ENCODE measurements around the gene APAF1.

APAF1 gene

GRCh38 chr12:98744680-98745079 is 99.6 kb downstream of the APAF1 start:
- POLR2A ChIA-PET, result no interaction called here
- no peak for DNase-seq (ENCODE audit: extremely low spot score)
- TF ChIP-seq ZNF384 (IDR thresholded peaks at IDR 0.05) (no peak), HDGF (IDR thresholded peaks at IDR 0.05; ENCODE audit: borderline replicate concordance) (no peak), FOXA1 (IDR thresholded peaks at IDR 0.05) (no peak), BHLHE40 (IDR thresholded peaks at IDR 0.05; ENCODE audit: borderline replicate concordance) (no peak), TARDBP (IDR thresholded peaks at IDR 0.05) (no peak), FOXM1 (IDR thresholded peaks at IDR 0.05; ENCODE audit: borderline replicate concordance) (no peak), NFRKB (IDR thresholded peaks at IDR 0.05) (no peak), SP1 (IDR thresholded peaks at IDR 0.05) (no peak), LEF1 (IDR thresholded peaks at IDR 0.05; ENCODE audit: borderline replicate concordance) (no peak), SUZ12 (IDR thresholded peaks at IDR 0.05) (no peak), FOXK2 (IDR thresholded peaks at IDR 0.05) (no peak), CTBP1 (IDR thresholded peaks at IDR 0.05; ENCODE audit: borderline replicate concordance) (no peak), ELF4 (IDR thresholded peaks at IDR 0.05) (no peak), L3MBTL2 (conservative IDR thresholded peaks at IDR 0.05) (no peak)
- CTCF ChIA-PET, result no interaction called here

GRCh38 chr12:98745578-98746391 is 100.7 kb downstream of the APAF1 start:
- no peak for DNase-seq (ENCODE audit: extremely low spot score)
- ChIA-PET CTCF (no interaction called here), POLR2A (no interaction called here)
- TF ChIP-seq LEF1 (IDR thresholded peaks at IDR 0.05; ENCODE audit: borderline replicate concordance) (no peak), ARNT (IDR thresholded peaks at IDR 0.05) (no peak), HDGF (IDR thresholded peaks at IDR 0.05; ENCODE audit: borderline replicate concordance) (no peak), SUZ12 (IDR thresholded peaks at IDR 0.05) (no peak), FOXA1 (IDR thresholded peaks at IDR 0.05) (no peak), ELF4 (IDR thresholded peaks at IDR 0.05) (no peak), PKNOX1 (IDR thresholded peaks at IDR 0.05) (no peak), CTBP1 (IDR thresholded peaks at IDR 0.05; ENCODE audit: borderline replicate concordance) (no peak), TARDBP (IDR thresholded peaks at IDR 0.05) (no peak), FOXM1 (IDR thresholded peaks at IDR 0.05; ENCODE audit: borderline replicate concordance) (no peak)

- DNase-seq (ENCODE audit: extremely low spot score), result no peak
- TF ChIP-seq SUZ12 (IDR thresholded peaks at IDR 0.05) (no peak), SP1 (IDR thresholded peaks at IDR 0.05) (no peak), ZNF384 (IDR thresholded peaks at IDR 0.05) (no peak), FOXM1 (IDR thresholded peaks at IDR 0.05; ENCODE audit: borderline replicate concordance) (no peak), HDGF (IDR thresholded peaks at IDR 0.05; ENCODE audit: borderline replicate concordance) (no peak), ELF4 (IDR thresholded peaks at IDR 0.05) (no peak), CTBP1 (IDR thresholded peaks at IDR 0.05; ENCODE audit: borderline replicate concordance) (no peak), FOXK2 (IDR thresholded peaks at IDR 0.05) (no peak), L3MBTL2 (conservative IDR thresholded peaks at IDR 0.05) (no peak), LEF1 (IDR thresholded peaks at IDR 0.05; ENCODE audit: borderline replicate concordance) (no peak), NFRKB (IDR thresholded peaks at IDR 0.05) (no peak), BHLHE40 (IDR thresholded peaks at IDR 0.05; ENCODE audit: borderline replicate concordance) (no peak), TARDBP (IDR thresholded peaks at IDR 0.05) (no peak), PKNOX1 (IDR thresholded peaks at IDR 0.05) (no peak), ARNT (IDR thresholded peaks at IDR 0.05) (no peak), FOXA1 (IDR thresholded peaks at IDR 0.05) (no peak)
- ChIA-PET POLR2A (no interaction called here), CTCF (no interaction called here)
Observed at GRCh38 chr12:98748463-98748862, 103.4 kb downstream of the APAF1 start.

GRCh38 chr12:98750511-98750910 is 105.4 kb downstream of the APAF1 start:
- TF ChIP-seq PKNOX1 (IDR thresholded peaks at IDR 0.05) (no peak), LEF1 (IDR thresholded peaks at IDR 0.05; ENCODE audit: borderline replicate concordance) (no peak), FOXA1 (IDR thresholded peaks at IDR 0.05) (no peak), L3MBTL2 (conservative IDR thresholded peaks at IDR 0.05) (no peak), SP1 (IDR thresholded peaks at IDR 0.05) (no peak), NFRKB (IDR thresholded peaks at IDR 0.05) (no peak), ZNF384 (IDR thresholded peaks at IDR 0.05) (no peak)
- DNase-seq (ENCODE audit: extremely low spot score), result no peak
- POLR2A ChIA-PET, result no interaction called here
- CTCF ChIA-PET, result interaction anchor here (0.6 kb wide), 1 partner anchor 20 kb away, joined by 3 read pairs; no protein-coding TSS in a partner anchor

- CTCF ChIA-PET, result interaction anchor here (0.9 kb wide), 1 partner anchor 10 kb away, joined by 8 read pairs; no protein-coding TSS in a partner anchor
- POLR2A ChIA-PET, result no interaction called here
- DNase-seq (ENCODE audit: extremely low spot score), result no peak
- no peak for TF ChIP-seq NFRKB (IDR thresholded peaks at IDR 0.05)
- no peak for TF ChIP-seq HDGF (IDR thresholded peaks at IDR 0.05; ENCODE audit: borderline replicate concordance)
- no peak for TF ChIP-seq SP1 (IDR thresholded peaks at IDR 0.05)
- no peak for TF ChIP-seq FOXK2 (IDR thresholded peaks at IDR 0.05)
- no peak for TF ChIP-seq ARNT (IDR thresholded peaks at IDR 0.05)
- TF ChIP-seq L3MBTL2 (conservative IDR thresholded peaks at IDR 0.05), result no peak
Observed at GRCh38 chr12:98751580-98752115, 106.6 kb downstream of the APAF1 start.

GRCh38 chr12:98752726-98753125 is 107.6 kb downstream of the APAF1 start:
- no peak for DNase-seq (ENCODE audit: extremely low spot score)
- CTCF ChIA-PET, result no interaction called here
- no peak for TF ChIP-seq SP1 (IDR thresholded peaks at IDR 0.05)
- no peak for TF ChIP-seq SUZ12 (IDR thresholded peaks at IDR 0.05)
- no peak for TF ChIP-seq L3MBTL2 (conservative IDR thresholded peaks at IDR 0.05)
- no peak for TF ChIP-seq CTBP1 (IDR thresholded peaks at IDR 0.05; ENCODE audit: borderline replicate concordance)
- TF ChIP-seq BHLHE40 (IDR thresholded peaks at IDR 0.05; ENCODE audit: borderline replicate concordance), result no peak
- TF ChIP-seq LEF1 (IDR thresholded peaks at IDR 0.05; ENCODE audit: borderline replicate concordance), result no peak
- TF ChIP-seq ZNF384 (IDR thresholded peaks at IDR 0.05), result no peak
- TF ChIP-seq TARDBP (IDR thresholded peaks at IDR 0.05), result no peak
- TF ChIP-seq FOXM1 (IDR thresholded peaks at IDR 0.05; ENCODE audit: borderline replicate concordance), result no peak
- no peak for TF ChIP-seq PKNOX1 (IDR thresholded peaks at IDR 0.05)
- TF ChIP-seq NFRKB (IDR thresholded peaks at IDR 0.05), result no peak
- no peak for TF ChIP-seq ELF4 (IDR thresholded peaks at IDR 0.05)
- TF ChIP-seq FOXK2 (IDR thresholded peaks at IDR 0.05), result no peak
- POLR2A ChIA-PET, result no interaction called here
